ENCODE measurements around the gene DVL2.

DNA sequence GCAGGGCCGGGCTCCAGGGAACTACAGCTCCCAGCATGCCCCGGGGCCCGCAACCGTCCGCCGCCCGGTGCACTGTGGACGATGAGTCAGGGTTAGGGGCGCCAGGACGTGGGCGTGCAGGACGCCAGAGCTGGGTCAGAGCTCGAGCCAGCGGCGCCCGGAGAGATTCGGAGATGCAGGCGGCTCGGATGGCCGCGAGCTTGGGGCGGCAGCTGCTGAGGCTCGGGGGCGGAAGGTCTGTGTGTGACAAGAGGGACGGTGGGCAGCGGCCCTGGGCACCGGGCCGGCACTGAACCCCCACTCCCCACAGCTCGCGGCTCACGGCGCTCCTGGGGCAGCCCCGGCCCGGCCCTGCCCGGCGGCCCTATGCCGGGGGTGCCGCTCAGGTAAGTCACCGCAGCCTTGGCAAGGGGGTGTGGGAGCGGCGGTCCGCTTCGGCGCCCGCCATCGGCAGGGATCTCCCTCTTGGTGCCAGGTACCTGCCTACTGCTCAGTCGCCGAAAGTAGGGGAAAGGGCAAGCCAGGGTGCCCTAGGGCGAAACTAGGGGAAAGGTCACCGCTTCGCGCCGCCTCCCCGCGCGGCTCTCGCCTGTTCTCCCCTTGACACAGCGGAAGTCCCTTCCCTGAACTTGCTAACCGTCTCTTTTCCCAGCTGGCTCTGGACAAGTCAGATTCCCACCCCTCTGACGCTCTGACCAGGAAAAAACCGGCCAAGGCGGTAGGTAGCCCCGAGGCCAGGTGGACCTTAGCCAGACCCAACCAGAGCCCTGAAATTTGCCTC, 14.3 kb downstream of the DVL2 start, which contains the start of the genes ACADVL and DLG4:
- TF ChIP-seq, protein P1, sequence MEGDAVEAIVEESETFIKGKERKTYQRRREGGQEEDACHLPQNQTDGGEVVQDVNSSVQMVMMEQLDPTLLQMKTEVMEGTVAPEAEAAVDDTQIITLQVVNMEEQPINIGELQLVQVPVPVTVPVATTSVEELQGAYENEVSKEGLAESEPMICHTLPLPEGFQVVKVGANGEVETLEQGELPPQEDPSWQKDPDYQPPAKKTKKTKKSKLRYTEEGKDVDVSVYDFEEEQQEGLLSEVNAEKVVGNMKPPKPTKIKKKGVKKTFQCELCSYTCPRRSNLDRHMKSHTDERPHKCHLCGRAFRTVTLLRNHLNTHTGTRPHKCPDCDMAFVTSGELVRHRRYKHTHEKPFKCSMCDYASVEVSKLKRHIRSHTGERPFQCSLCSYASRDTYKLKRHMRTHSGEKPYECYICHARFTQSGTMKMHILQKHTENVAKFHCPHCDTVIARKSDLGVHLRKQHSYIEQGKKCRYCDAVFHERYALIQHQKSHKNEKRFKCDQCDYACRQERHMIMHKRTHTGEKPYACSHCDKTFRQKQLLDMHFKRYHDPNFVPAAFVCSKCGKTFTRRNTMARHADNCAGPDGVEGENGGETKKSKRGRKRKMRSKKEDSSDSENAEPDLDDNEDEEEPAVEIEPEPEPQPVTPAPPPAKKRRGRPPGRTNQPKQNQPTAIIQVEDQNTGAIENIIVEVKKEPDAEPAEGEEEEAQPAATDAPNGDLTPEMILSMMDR (IDR thresholded peaks at IDR 0.05; ENCODE audit: poor library complexity, severe bottlenecking) = no peak
- TF ChIP-seq, protein P2, sequence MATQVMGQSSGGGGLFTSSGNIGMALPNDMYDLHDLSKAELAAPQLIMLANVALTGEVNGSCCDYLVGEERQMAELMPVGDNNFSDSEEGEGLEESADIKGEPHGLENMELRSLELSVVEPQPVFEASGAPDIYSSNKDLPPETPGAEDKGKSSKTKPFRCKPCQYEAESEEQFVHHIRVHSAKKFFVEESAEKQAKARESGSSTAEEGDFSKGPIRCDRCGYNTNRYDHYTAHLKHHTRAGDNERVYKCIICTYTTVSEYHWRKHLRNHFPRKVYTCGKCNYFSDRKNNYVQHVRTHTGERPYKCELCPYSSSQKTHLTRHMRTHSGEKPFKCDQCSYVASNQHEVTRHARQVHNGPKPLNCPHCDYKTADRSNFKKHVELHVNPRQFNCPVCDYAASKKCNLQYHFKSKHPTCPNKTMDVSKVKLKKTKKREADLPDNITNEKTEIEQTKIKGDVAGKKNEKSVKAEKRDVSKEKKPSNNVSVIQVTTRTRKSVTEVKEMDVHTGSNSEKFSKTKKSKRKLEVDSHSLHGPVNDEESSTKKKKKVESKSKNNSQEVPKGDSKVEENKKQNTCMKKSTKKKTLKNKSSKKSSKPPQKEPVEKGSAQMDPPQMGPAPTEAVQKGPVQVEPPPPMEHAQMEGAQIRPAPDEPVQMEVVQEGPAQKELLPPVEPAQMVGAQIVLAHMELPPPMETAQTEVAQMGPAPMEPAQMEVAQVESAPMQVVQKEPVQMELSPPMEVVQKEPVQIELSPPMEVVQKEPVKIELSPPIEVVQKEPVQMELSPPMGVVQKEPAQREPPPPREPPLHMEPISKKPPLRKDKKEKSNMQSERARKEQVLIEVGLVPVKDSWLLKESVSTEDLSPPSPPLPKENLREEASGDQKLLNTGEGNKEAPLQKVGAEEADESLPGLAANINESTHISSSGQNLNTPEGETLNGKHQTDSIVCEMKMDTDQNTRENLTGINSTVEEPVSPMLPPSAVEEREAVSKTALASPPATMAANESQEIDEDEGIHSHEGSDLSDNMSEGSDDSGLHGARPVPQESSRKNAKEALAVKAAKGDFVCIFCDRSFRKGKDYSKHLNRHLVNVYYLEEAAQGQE (IDR thresholded peaks at IDR 0.05; ENCODE audit: borderline replicate concordance) = no peak
- TF ChIP-seq TAF1 (IDR thresholded peaks at IDR 0.05; ENCODE audit: low read depth) = no peak
- no peak for TF ChIP-seq EZH2 (IDR thresholded peaks at IDR 0.05; ENCODE audit: borderline replicate concordance, insufficient read depth, low read length, poor library complexity, severe bottlenecking)
- TF ChIP-seq POLR2AphosphoS5 (IDR thresholded peaks at IDR 0.05) = peak; percentile 67
